ENCODE data around the gene ABHD12B.
A peak's percentile ranks its signal among the peaks of the same experiment; 100 is the strongest.
"Not testable (repeated sequence)": the region's sequence is repeated elsewhere in the genome, so short reads cannot be mapped to it uniquely, and the experiment has no call there.

ABHD12B gene

GRCh38 chr14:50839691-50840090 is 32.2 kb upstream of the ABHD12B start:
- DNase-seq (ENCODE audit: low read depth): no peak

DNA sequence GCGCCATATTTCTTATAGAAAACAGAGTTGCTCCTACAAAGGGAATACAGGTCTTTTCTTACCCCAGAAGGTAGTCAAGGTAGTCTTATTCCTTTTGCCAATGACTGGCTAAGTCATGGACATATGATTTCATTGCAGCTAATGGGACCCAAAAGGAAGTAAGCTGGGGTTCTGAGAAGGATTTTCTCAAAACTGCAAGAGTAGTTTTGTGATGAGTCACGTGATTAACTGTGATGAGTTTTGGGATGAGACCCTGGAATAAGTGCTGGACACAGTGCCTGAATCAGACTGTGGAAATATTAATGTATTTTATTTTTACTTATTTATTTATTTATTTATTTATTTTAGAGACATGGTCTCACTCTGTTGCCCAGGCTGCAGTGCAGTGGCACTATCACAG is 27.5 kb upstream of the ABHD12B start:
- no peak for DNase-seq (ENCODE audit: low read depth)

DNA sequence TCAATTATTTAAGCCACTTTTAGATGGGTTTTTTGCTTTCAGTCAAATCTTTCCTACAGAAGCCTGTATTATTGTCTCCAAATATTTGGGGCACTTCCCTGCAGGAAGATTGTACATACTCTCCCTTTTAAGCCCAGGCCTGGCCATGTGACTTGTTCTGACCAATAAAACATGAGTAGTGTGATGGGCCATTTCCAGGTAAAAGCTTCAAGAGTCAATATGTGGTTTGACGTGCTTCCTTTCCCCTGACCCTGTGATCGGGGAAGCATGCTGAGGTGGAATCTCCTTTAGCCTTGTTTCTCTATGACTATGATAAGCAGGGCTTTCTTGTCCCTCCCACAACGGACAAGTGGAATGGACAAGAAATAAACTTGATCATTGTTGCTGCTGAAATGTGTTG is 26.7 kb upstream of the ABHD12B start:
- DNase-seq (ENCODE audit: low read depth): no peak

DNA sequence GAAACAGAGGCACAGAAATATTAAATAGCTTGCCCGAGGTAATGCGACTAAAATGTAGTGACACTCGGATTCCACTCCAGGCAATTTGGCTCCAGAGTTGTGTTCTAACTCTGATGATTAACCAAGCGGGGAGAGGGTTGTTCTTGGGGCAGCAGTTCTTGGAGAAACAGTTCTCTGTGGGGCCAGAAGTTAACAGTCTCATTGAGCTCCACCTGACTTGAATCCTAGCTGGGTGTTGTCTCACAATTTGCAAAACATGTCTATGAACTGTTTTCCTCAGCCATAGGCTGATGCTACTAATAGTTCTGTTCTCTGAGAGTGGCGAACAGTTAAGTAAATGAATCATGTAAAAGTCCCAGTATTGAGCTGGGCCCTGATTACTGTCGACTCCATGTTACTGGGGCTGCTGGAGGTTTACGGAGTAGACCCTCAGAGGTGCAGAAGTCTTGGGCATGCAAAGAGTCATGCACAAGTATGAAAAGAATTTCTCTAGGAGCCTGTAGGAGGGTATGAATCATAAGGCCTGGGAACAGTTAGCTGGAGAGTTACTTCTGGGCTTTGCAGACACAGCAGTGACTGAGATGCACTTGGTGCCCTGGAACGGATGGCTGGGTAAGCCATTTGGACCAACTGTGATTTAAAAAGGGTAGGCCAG is 25.5 kb upstream of the ABHD12B start:
- no peak for DNase-seq (ENCODE audit: low read depth)

- DNase-seq (ENCODE audit: low read depth): no peak
Measured at GRCh38 chr14:50853891-50854290, 18.0 kb upstream of the ABHD12B start.

- DNase-seq (ENCODE audit: low read depth): no peak
Measured at GRCh38 chr14:50854521-50854920, 17.3 kb upstream of the ABHD12B start.

- no peak for DNase-seq (ENCODE audit: low read depth)
Measured at GRCh38 chr14:50855558-50855957, 16.3 kb upstream of the ABHD12B start.

DNA sequence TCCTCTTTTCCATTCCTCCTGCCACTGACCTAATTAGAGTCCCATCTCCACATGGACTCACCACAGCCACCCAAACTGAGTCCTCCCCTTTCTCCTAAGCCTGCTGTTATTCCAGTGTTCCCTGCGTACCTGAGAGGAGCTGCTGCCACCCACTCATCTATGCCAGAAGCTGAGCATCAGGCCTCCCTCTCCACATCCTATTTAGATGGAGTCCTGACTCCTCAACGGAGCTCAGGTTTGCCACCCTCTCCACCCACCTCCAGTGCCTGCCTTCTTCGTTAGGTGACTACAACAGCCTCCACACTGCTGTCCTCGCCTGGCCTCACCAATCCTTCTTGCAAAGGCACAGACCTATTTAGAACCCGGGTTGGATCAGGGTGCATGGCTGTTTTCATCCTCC is 15.2 kb upstream of the ABHD12B start:
- DNase-seq (ENCODE audit: low read depth): no peak

- DNase-seq (ENCODE audit: low read depth): no peak
Measured at GRCh38 chr14:50859296-50859624, 12.6 kb upstream of the ABHD12B start.

GRCh38 chr14:50860478-50861086 is 11.3 kb upstream of the ABHD12B start:
- DNase-seq (ENCODE audit: low read depth): peak; percentile 65

GRCh38 chr14:50862036-50862570 is 9.8 kb upstream of the ABHD12B start:
- DNase-seq (ENCODE audit: low read depth): no peak

GRCh38 chr14:50864237-50864636 is 7.6 kb upstream of the ABHD12B start:
- DNase-seq (ENCODE audit: low read depth): no peak

GRCh38 chr14:50864946-50865345 is 6.9 kb upstream of the ABHD12B start:
- DNase-seq (ENCODE audit: low read depth): no peak

DNA sequence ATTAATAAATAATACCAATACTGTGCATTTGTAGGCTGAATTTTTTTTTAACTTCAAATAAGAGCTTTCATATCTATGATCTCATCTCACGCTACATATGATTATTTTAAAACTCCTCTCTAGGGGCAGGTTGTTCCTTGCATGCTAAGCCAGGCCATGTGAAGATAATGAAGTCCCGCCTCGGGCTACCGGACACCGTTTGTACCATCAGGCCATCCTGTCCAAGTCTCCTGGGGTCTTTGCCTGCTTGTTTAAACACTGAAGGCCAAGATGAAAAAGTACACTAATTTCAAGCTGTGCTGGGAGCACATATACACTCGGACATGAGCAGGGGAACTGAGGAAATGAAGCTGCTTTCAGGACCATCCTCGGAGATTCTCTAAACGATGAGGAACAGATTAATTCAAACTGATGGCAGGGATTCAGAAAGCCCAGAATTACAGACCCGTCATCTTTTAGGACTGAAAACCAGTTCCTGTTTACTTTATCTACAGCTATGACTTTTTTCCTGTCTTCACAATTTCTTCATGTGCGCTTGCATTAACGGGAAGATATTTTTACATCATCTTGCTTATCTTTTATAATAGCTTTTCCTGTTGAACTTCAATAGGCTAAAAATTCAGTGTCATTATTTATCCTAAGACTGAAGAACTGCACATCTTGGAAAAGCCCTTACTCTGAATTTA is 6.3 kb upstream of the ABHD12B start:
- DNase-seq (ENCODE audit: low read depth): no peak

- DNase-seq (ENCODE audit: low read depth): no peak
Measured at GRCh38 chr14:50871228-50871627, 625 bp upstream of the ABHD12B start.

DNA sequence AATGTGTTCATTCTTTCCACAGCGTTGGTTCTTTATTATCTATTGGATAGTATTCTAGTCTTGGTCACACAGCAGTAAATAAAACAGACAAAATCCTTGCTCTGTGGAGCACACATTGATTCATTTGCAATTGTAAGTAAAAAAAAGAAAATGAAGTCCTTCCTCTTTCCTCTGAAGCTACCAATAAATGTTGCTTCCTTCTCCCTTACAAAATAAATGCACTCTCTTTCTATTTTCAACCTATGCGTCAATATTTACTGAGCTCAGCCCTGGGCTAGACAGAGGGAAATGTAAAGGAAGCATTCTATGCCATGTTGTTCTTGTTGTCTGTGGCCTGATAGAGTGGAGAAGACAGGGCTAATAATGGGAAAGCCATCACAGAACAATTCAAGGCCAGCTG is 2.9 kb downstream of the ABHD12B start:
- DNase-seq (ENCODE audit: low read depth): no peak

GRCh38 chr14:50875359-50876070 is 3.7 kb downstream of the ABHD12B start:
- DNase-seq (ENCODE audit: low read depth): peak; percentile 24

- DNase-seq (ENCODE audit: low read depth): no peak
Measured at GRCh38 chr14:50882932-50883826, 11.3 kb downstream of the ABHD12B start.

DNA sequence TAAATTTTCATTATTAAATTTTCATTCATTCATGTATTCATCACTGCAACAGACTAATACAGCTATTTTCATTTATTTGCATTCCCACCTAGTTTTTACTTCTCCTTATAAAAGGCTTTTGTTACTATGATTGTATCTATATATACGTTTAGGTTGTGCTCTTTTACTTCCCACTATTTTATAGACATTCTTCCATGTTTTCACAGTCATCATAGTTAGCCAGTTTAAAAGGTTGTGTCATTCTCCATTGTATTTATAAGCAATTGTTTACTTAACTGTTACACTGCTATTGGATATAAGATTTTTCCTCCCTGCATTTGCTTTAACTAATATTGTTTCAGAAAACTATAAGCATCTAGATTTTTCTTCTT is 12.0 kb downstream of the ABHD12B start:
- DNase-seq (ENCODE audit: low read depth): no peak

- DNase-seq (ENCODE audit: low read depth): no peak
Measured at GRCh38 chr14:50887476-50887875, 15.6 kb downstream of the ABHD12B start.

- DNase-seq (ENCODE audit: low read depth): no peak
Measured at GRCh38 chr14:50892255-50892654, 20.4 kb downstream of the ABHD12B start.

- not testable (repeated sequence) for DNase-seq (ENCODE audit: low read depth)
Measured at GRCh38 chr14:50896421-50896820, 24.6 kb downstream of the ABHD12B start.

All from T-helper 22 cell (primary cell).